ENCODE measurements around the gene PPIL1.
A peak's percentile ranks its signal among the peaks of the same experiment; 100 is the strongest.

DNA sequence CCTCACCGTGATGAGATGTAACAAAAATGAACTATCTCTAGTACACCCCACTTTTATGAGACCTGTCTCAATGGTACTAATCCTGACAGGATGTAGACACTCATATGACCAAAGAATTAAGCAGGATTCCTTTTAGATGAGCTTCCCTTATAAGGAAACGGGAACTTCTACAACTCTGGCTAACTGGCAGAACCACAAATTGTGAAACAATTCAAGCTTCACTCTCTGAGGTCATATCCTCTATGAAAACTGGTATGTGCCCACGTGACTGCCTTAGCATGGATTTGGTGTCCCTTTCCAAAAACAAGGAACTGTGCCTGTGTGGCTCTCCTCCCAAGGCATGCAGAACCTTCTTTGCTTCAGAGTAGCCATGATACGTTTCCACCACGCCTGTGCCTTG lies 21.3 kb downstream of the PPIL1 start:
- TF ChIP-seq EP300 (IDR thresholded peaks at IDR 0.05) = peak; percentile 48
- TF ChIP-seq, protein P1, sequence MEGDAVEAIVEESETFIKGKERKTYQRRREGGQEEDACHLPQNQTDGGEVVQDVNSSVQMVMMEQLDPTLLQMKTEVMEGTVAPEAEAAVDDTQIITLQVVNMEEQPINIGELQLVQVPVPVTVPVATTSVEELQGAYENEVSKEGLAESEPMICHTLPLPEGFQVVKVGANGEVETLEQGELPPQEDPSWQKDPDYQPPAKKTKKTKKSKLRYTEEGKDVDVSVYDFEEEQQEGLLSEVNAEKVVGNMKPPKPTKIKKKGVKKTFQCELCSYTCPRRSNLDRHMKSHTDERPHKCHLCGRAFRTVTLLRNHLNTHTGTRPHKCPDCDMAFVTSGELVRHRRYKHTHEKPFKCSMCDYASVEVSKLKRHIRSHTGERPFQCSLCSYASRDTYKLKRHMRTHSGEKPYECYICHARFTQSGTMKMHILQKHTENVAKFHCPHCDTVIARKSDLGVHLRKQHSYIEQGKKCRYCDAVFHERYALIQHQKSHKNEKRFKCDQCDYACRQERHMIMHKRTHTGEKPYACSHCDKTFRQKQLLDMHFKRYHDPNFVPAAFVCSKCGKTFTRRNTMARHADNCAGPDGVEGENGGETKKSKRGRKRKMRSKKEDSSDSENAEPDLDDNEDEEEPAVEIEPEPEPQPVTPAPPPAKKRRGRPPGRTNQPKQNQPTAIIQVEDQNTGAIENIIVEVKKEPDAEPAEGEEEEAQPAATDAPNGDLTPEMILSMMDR (IDR thresholded peaks at IDR 0.05) = no peak
- no peak for TF ChIP-seq POLR2A (IDR thresholded peaks at IDR 0.05)
